Fibroblast of skin of right biceps (primary cell): Measurements from ENCODE around the gene CASQ2.
A peak's percentile ranks its signal among the peaks of the same experiment; 100 is the strongest.

Experiments
- DNase-seq: peaks from one replicate; pipeline ENCODE4 v3.0.0-alpha.2; 2013

Gene CASQ2

DNA sequence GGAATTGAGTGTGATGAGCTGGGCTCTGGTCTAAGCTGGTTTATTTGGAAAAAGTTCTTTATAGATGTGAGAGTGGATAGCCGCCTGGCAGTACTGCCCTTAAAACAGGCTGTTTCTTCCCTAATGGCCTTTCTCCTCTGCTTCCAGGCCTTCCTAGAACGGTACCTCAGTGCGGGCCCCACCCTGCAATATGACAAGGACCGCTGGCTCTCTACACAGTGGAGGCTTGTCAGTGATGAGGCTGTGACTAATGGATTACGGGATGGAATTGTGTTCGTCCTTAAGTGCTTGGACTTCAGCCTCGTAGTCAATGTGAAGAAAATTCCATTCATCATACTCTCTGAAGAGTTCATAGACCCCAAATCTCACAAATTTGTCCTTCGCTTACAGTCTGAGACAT lies 77.5 kb downstream of the CASQ2 start:
- DNase-seq = no peak

GRCh38 chr1:115687744-115688143 lies 80.8 kb downstream of the CASQ2 start:
- no peak for DNase-seq

- DNase-seq = no peak
Measured at GRCh38 chr1:115685029-115685705, 83.3 kb downstream of the CASQ2 start.

GRCh38 chr1:115682792-115683191 lies 85.7 kb downstream of the CASQ2 start:
- no peak for DNase-seq

GRCh38 chr1:115680730-115681111 lies 87.8 kb downstream of the CASQ2 start:
- no peak for DNase-seq

DNA sequence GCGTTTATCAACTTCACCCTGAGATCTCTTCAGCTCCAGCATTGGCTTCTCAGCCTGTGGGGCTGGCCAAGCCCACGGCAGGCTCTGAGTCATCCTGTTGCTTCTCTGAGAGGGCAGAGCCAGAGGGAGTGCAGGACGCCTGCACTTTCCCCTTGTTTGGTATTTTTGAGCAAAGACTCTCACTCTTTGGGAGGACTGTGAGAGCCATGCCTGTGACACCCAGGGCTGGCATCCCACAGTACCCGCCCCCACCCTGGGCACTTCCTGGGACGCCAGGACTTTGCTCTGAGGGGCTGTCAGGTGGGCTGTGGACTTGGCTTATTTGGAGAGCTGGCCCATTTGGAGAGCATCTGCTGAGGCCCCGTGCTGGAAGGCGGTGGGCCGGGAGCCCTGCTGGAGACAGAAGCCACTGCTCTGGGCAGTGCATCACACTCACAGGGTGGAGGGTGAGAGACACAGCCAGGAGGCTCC lies 89.3 kb downstream of the CASQ2 start:
- DNase-seq = peak; percentile 65

GRCh38 chr1:115678141-115678540 lies 90.4 kb downstream of the CASQ2 start:
- DNase-seq = no peak

DNA sequence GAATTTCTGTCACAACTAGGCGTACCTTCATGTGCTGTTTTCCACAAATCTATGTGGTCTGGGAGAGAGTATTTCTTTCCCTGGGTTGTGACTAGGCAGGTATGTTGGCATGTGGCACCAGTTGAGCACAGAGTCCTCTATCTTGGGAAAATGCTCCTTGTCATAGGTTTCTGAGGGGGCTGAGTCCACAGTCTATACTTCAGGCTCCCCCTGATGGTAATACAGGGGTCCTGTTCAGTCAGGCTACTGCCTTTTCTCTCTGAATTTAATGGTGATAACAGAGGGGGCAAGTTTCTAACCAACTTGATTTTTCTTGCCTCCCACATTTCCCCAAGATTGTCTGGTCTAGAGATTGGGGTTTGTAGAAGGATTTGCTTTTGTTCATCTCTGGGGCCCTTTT lies 90.9 kb downstream of the CASQ2 start:
- DNase-seq = no peak

GRCh38 chr1:115677182-115677555 lies 91.3 kb downstream of the CASQ2 start:
- DNase-seq = peak; percentile 40

DNA sequence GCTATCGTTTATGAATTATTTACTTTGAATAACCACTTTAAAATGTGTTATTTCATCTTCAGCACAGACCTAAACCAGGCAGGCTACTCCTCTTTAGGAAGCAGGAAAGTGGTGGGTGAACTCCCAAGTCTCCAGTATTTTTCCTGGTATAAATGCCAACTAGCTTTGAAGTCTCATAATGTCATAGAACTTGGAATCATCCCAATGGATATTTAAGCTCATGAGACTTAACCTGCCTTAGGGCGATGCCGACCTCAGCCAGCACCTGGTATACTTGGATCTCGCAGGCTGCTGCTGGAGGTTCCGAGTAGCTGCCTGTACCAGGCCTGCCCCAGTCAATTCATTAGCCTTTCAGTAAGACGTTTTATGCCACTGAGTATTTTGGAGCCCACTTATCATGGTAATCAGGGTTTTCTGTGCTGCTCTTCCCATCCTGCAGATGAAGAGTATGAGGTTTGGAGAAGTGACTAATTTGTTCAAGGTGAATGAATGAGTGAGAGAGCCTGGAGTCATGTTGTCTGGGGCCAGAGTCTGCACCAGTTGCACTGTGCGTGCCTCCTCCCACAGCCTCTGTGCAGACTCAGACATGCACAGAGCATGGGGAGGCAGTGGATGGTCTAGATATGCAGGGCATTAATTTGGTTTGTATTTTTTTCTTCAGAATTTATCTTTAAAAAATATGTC lies 91.9 kb downstream of the CASQ2 start:
- no peak for DNase-seq

DNA sequence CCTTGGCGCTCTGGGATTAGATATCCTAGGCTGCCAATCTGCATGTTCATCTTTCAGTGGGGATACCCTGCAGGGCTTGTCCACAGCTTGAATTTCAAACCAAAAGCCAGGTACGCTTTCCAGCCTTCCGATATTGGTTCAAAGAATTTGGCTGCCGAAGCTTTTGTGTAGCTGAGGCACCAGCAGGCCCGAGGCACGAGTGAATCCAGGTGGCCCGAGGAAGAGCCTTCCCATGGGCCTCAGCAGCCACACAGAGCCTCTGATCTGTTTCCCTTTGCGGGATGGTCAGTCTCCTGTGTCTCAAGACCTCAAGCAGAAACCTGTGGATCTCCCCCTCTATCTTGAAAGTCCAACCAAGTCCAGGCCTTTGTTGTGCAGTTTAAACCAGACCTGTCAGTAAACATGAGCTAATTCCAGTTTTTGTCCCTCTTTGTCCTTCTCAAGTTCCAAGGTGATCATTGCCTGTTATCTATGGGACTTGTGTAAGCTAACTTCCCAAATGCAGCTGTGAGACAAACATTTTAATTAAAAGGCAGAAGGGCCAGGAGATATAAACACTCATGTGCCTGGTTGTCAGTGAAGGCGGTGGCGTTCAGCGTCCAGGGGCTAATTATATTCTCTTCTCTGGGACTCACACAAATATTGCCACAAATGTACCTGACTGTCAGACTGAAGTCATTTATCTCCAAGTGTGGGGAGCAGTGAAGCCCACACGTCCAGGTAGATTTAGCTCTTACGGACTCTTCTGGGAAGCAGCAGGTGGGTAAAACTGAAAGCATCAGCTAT lies 96.1 kb downstream of the CASQ2 start:
- DNase-seq = no peak

DNA sequence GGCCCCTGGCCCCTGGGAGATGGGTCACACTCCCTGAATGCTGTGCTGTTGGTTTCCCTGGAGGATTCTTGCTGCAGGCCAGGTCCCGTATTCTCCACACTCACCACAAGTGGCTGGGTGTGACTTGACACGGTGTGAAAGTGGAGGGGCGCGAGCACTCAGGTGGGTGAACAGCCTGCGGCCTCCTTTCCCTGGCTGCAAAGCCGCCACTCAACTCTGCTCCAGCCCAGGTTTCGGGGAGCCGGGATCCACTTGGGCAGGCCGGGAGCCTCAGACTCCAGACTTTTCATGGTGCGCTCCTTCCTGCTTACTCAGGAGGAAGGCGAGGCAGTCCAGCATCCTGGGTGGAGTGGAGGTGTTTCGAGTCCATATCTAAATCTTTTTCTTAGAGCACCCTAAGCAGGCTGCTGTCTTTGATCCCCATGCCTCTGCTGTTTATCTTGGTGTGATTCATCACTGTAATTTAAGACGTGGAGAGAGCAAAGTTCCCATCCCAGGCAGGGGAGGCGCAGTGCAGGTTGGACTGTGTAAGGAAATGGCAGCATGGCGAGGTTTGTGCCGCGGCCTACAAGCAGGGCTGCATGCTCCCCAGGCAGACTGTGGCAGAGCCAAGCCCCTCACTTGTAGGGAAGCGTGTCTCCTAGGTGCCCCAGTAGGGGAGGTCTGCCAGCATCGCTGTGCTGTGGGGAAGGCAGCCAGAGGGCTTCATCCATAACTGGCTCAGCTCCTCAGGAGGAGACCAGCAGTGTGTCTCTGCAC lies 97.2 kb downstream of the CASQ2 start:
- DNase-seq = peak; percentile 40

GRCh38 chr1:115670476-115671175 lies 97.9 kb downstream of the CASQ2 start:
- no peak for DNase-seq

GRCh38 chr1:115669886-115670285 lies 98.6 kb downstream of the CASQ2 start:
- DNase-seq = peak; percentile 48

DNA sequence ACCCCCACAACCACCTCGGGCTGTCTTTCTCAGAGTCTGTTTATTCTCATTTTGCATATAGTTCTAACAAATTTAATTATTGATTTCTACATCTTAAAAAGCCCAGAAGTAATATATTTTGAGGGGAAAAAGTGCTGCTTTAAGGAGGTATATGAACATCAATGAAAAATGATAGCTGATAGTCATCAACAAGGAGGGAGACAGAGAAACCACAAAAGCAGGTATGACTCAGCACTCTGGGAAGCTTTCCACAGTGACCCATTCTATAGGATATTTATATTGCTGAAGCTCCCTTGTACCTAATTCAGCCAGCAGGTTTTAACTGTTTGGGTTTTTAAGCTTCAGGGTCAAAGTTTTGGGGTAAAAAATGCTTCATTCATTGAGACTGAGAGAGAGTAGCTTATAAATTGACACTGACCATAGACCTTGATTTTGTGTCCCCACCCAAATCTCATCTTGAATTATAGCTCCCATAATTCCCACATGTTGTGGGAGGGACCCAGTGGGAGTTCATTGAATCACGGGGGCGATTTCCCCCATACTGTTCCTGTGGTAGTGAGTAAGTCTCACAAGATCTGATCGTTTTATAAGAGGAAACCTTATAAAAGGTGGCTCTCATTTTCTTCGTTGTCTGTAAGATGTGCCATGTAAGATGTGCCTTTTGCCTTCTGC lies 99.4 kb downstream of the CASQ2 start:
- peak; percentile 94 for DNase-seq

- peak; percentile 92 for DNase-seq
Measured at GRCh38 chr1:115668579-115668978, 99.9 kb downstream of the CASQ2 start.

GRCh38 chr1:115666702-115667101 lies 101.8 kb downstream of the CASQ2 start:
- DNase-seq = no peak

DNA sequence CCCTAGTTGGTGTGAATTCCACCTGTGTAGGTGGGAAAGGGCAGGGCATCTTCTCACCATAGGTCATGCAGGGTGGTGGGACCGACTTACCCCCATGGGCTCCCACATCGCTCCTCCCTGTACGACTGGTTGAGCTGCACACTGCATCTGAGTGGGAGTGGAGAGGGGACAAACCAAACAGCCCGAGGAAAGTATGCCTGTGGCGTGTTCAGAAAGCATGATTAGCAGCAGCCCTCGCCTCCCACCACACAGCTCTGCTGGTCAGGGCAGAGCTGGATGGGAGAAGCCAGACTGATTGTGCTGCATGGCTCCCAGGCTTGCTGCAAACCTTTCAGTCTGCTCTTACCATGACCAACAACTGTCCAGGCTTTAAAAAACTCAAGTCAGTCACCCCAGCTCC lies 102.3 kb downstream of the CASQ2 start:
- DNase-seq = no peak

DNA sequence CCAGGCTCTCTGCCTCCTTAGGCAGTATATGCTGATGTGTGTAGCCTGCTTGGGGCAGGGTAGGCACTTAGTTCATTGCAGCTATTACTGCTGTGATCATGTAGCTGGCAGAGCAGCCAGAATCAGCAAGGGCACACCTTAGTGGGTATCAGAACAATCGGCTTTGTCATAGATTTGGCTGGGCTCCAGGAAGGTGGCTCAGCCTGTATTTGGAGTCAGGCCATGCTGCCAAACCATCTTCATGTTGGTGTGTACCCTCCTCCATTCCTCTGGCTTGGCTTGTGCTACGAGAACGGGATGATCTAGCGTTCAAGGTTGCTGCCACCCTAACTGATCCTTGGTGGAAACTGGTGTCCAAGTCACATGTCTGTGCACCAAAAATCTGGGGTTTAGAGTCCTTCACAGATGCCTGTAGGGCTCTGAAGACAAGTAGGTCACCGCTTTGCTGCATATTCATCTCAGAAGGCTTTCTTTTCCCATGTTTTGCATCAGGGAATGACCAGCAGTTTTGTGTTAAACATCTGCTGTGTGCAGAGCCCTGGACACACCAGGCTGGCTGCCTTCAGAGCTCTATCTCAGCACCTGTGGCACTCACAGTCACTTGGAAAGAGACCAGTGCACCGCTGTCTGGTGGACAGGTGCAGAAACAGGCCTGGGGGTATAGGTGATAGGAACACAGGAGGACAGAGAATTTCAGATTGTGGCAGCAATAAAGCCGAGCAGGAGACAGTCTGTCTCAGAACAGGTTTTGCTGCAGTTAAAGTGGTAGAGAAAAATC lies 103.0 kb downstream of the CASQ2 start:
- no peak for DNase-seq

GRCh38 chr1:115661157-115661556 lies 107.4 kb downstream of the CASQ2 start:
- no peak for DNase-seq

DNA sequence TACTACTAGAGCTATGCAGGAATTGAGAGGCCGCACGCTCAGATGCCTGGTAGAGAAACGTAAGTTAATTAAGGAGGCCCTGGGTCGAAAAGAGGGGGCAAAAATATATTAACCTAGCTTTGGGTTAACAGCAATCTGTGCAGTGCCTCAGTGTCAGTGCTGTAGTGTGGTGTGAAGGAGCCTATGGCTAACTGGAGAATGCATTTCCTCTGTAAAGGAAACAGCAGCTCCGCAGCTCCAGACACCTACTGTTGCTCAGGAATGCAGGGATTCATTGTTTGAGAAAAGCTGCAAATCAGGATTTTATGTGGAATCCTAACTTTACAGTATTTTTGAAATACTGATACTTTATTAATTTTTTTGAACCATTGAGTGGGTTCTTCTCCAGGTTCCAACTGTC lies 108.4 kb downstream of the CASQ2 start:
- DNase-seq = no peak
